HepG2 (cell line): ENCODE measurements around the gene H19.

Experiments
- CAMTA2 ChIP-seq: sonication (generic); formaldehyde crosslinking; IDR thresholded peaks from 2 replicates; pipeline ENCODE4 v1.4.0; 2020; ENCODE audit warnings: mild to moderate bottlenecking, missing genetic modification reagents, borderline replicate concordance
- PITX1 ChIP-seq: sonication (generic); formaldehyde crosslinking; IDR thresholded peaks from 2 replicates; pipeline ENCODE4 v1.5.1; 2020; ENCODE audit warnings: mild to moderate bottlenecking, missing genetic modification reagents
- TEF ChIP-seq: sonication (generic); formaldehyde crosslinking; IDR thresholded peaks from 2 replicates; pipeline ENCODE4 v1.5.0; 2020; ENCODE audit warnings: missing genetic modification reagents
- U2AF2 ChIP-seq: fragments of 200-400 bp; formaldehyde crosslinking; IDR thresholded peaks from 2 replicates; pipeline ENCODE4 v1.6.1; 2017; ENCODE audit warnings: low read depth, mild to moderate bottlenecking, low read length
- ZBTB7A ChIP-seq: sonication (generic); formaldehyde crosslinking; IDR thresholded peaks from 2 replicates; pipeline ENCODE4 v1.8.0; 2022; ENCODE audit warnings: mild to moderate bottlenecking, missing genetic modification reagents
- ZNF292 ChIP-seq: sonication (generic); formaldehyde crosslinking; IDR thresholded peaks from 2 replicates; pipeline ENCODE4 v1.8.1; 2022; ENCODE audit warnings: mild to moderate bottlenecking, low read depth, missing genetic modification reagents, borderline replicate concordance
- ZNF3 ChIP-seq: IDR thresholded peaks from 2 replicates; pipeline ENCODE4 v1.7.0; 2017; ENCODE audit warnings: inconsistent platforms
- ZNF558 ChIP-seq: sonication (generic); formaldehyde crosslinking; IDR thresholded peaks from 2 replicates; pipeline ENCODE4 v1.9.0; 2022; ENCODE audit warnings: mild to moderate bottlenecking, missing genetic modification reagents, borderline replicate concordance
- ZNF564 ChIP-seq: sonication (generic); formaldehyde crosslinking; IDR thresholded peaks from 2 replicates; pipeline ENCODE4 v1.8.1; 2023; ENCODE audit warnings: mild to moderate bottlenecking, missing genetic modification reagents
- ZSCAN31 ChIP-seq: sonication (generic); formaldehyde crosslinking; IDR thresholded peaks from 2 replicates; pipeline ENCODE4 v1.5.0; 2020; ENCODE audit warnings: low read depth, mild to moderate bottlenecking, missing genetic modification reagents
- TF ChIP-seq, protein P1 (sequence below): sonication (generic); formaldehyde crosslinking; IDR thresholded peaks from 2 replicates; pipeline ENCODE4 v1.5.0; 2020; ENCODE audit warnings: mild to moderate bottlenecking, missing genetic modification reagents, moderate library complexity
- TF ChIP-seq, protein P2 (sequence below): sonication (generic); formaldehyde crosslinking; IDR thresholded peaks from one replicate; pipeline ENCODE4 v1.5.1; 2020; ENCODE audit warnings: mild to moderate bottlenecking, missing genetic modification reagents; ENCODE audit errors: not compliant biosample characterization

DNA sequence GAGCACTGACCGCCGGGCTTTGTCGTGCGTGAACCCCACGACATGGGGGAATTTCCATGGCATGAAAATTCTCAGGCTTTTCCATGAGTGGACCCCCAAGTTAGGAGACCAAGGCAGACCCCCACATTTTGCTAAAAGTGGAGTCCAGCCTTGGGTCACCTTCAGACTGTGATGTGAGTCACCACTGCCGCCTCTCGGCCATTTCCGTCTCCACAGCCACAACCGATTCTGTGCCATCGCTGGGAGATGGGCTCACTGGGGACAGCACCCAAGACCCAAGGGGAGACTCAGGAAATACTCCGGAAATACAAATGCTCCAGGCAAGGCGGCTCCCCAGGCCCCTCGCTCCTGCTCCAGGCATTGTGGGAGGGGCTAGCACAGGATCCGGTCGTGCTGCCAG lies 1.2 kb upstream of the H19 start:
- TF ChIP-seq TEF (CRISPR knock-in tag): no peak
- no peak for TF ChIP-seq ZNF3 (CRISPR knock-in tag)
- TF ChIP-seq ZNF558 (CRISPR knock-in tag): no peak
- no peak for TF ChIP-seq CAMTA2 (CRISPR knock-in tag)
- TF ChIP-seq PITX1: no peak
- no peak for TF ChIP-seq U2AF2
- no peak for TF ChIP-seq ZSCAN31
- TF ChIP-seq, protein P1, sequence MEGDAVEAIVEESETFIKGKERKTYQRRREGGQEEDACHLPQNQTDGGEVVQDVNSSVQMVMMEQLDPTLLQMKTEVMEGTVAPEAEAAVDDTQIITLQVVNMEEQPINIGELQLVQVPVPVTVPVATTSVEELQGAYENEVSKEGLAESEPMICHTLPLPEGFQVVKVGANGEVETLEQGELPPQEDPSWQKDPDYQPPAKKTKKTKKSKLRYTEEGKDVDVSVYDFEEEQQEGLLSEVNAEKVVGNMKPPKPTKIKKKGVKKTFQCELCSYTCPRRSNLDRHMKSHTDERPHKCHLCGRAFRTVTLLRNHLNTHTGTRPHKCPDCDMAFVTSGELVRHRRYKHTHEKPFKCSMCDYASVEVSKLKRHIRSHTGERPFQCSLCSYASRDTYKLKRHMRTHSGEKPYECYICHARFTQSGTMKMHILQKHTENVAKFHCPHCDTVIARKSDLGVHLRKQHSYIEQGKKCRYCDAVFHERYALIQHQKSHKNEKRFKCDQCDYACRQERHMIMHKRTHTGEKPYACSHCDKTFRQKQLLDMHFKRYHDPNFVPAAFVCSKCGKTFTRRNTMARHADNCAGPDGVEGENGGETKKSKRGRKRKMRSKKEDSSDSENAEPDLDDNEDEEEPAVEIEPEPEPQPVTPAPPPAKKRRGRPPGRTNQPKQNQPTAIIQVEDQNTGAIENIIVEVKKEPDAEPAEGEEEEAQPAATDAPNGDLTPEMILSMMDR (CRISPR knock-in tag): no peak
- no peak for TF ChIP-seq ZBTB7A (CRISPR knock-in tag)
- no peak for TF ChIP-seq ZNF564 (CRISPR knock-in tag)
- TF ChIP-seq, protein P2, sequence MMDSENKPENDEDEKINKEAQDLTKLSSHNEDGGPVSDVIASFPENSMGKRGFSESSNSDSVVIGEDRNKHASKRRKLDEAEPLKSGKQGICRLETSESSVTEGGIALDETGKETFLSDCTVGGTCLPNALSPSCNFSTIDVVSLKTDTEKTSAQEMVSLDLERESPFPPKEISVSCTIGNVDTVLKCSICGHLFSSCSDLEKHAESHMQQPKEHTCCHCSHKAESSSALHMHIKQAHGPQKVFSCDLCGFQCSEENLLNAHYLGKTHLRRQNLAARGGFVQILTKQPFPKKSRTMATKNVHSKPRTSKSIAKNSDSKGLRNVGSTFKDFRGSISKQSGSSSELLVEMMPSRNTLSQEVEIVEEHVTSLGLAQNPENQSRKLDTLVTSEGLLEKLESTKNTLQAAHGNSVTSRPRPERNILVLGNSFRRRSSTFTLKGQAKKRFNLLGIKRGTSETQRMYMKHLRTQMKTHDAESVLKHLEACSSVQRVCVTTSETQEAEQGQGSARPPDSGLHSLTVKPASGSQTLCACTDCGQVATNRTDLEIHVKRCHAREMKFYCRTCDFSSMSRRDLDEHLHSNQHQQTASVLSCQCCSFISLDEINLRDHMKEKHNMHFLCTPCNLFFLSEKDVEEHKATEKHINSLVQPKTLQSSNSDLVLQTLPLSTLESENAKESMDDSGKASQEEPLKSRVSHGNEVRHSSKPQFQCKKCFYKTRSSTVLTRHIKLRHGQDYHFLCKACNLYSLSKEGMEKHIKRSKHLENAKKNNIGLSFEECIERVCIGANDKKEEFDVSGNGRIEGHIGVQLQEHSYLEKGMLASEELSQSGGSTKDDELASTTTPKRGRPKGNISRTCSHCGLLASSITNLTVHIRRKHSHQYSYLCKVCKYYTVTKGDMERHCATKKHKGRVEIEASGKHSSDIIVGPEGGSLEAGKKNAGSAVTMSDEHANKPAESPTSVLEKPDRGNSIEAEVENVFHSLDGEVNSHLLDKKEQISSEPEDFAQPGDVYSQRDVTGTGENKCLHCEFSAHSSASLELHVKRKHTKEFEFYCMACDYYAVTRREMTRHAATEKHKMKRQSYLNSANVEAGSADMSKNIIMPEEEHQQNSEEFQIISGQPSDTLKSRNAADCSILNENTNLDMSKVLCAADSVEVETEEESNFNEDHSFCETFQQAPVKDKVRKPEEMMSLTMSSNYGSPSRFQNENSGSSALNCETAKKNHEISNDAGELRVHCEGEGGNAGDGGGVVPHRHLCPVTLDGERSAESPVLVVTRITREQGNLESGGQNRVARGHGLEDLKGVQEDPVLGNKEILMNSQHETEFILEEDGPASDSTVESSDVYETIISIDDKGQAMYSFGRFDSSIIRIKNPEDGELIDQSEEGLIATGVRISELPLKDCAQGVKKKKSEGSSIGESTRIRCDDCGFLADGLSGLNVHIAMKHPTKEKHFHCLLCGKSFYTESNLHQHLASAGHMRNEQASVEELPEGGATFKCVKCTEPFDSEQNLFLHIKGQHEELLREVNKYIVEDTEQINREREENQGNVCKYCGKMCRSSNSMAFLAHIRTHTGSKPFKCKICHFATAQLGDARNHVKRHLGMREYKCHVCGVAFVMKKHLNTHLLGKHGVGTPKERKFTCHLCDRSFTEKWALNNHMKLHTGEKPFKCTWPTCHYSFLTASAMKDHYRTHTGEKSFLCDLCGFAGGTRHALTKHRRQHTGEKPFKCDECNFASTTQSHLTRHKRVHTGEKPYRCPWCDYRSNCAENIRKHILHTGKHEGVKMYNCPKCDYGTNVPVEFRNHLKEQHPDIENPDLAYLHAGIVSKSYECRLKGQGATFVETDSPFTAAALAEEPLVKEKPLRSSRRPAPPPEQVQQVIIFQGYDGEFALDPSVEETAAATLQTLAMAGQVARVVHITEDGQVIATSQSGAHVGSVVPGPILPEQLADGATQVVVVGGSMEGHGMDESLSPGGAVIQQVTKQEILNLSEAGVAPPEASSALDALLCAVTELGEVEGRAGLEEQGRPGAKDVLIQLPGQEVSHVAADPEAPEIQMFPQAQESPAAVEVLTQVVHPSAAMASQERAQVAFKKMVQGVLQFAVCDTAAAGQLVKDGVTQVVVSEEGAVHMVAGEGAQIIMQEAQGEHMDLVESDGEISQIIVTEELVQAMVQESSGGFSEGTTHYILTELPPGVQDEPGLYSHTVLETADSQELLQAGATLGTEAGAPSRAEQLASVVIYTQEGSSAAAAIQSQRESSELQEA (CRISPR knock-in tag): no peak
- no peak for TF ChIP-seq ZNF292 (CRISPR knock-in tag)
